Omental fat pad (tissue), 4 donors: ENCODE data around the gene CHRM3. TPM values are rescaled to one million over a fixed set of nuclear protein-coding genes. Genes with fewer than 3 reads are reported as not detected.

Source experiments
- ATAC-seq: fragments of 150-250 bp; one replicate; pipeline ENCODE4 v1.9.1; 2016; ENCODE audit warnings: mild to moderate bottlenecking, moderate library complexity; ENCODE audit not compliant: low FRiP score
- DNase-seq: peaks from one replicate; pipeline ENCODE4 v3.0.0-alpha.2; 2019; ENCODE audit warnings: low spot score
- CTCF ChIP-seq, 3 donors: fragments of 450-650 bp; IDR thresholded peaks; one replicate each; pipeline ENCODE4 v1.5.1; 2016 to 2017; ENCODE audit warnings: antibody characterized with exemption in 3 of 3, mild to moderate bottlenecking in 3 of 3, moderate library complexity in 2 of 3
- total RNA-seq, 4 donors: library from RNA; depleted of rRNA; stranded (reverse); fragments of >200 nt; gene quantifications; one replicate each; pipeline ENCODE4 v1.1.0, GENCODE V29; 2016

CHRM3 gene
- total RNA-seq, 4 donors from 2014 or later, result 0.65 to 3.0 (median 0.98) TPM

- no peak for TF ChIP-seq CTCF (IDR thresholded peaks at IDR 0.05)
- no peak for ATAC-seq
- DNase-seq, result no peak
These were observed 40.6 kb downstream of the CHRM3 start for GRCh38 chr1:239426821-239427475.

- DNase-seq (no peak), ATAC-seq (no peak)
- TF ChIP-seq CTCF (IDR thresholded peaks at IDR 0.05), result no peak
These were observed 41.3 kb downstream of the CHRM3 start for GRCh38 chr1:239427712-239428111.

GRCh38 chr1:239428120-239428710 is 41.8 kb downstream of the CHRM3 start:
- ATAC-seq (no peak), DNase-seq (no peak)
- no peak for TF ChIP-seq CTCF (IDR thresholded peaks at IDR 0.05)

- DNase-seq, result no peak
- ATAC-seq, result no peak
- TF ChIP-seq CTCF (IDR thresholded peaks at IDR 0.05), result no peak
These were observed 42.8 kb downstream of the CHRM3 start for GRCh38 chr1:239429163-239429562.

- no peak for TF ChIP-seq CTCF (IDR thresholded peaks at IDR 0.05)
- no peak for DNase-seq
- no peak for ATAC-seq
These were observed 45.9 kb downstream of the CHRM3 start for GRCh38 chr1:239432255-239432654.

- ATAC-seq, result no peak
- TF ChIP-seq CTCF (IDR thresholded peaks at IDR 0.05), result no peak
- no peak for DNase-seq
These were observed 47.8 kb downstream of the CHRM3 start for GRCh38 chr1:239434181-239434580.
